AG04449 (cell line): ENCODE measurements around the gene DCN.

Experiments used
- CTCF ChIA-PET: fragments of 350-600 bp; formaldehyde crosslinking; extraction: SDS; loops from one replicate; lab custom pipeline; 2021; ENCODE audit warnings: antibody characterized with exemption; lab: Yijun Ruan, JAX
- POLR2A ChIA-PET: fragments of 400-600, 350-600 bp; formaldehyde crosslinking; extraction: SDS; loops from one replicate; lab custom pipeline; 2020; ENCODE audit warnings: antibody characterized with exemption, inconsistent platforms; lab: Yijun Ruan, JAX
- DNase-seq: peaks from one replicate; pipeline ENCODE4 v3.0.0-alpha.2; 2010; ENCODE audit warnings: low read depth, low spot score
- H3K4me3 ChIP-seq: 2 replicates; pipeline ENCODE4 v1.5.1; 2011; ENCODE audit warnings: low read depth, mild to moderate bottlenecking, control low read depth, low read length
- CTCF ChIP-seq: IDR thresholded peaks from one replicate; pipeline ENCODE4 v1.5.1; 2011; ENCODE audit warnings: mild to moderate bottlenecking, moderate library complexity, low read length, control low read depth, inconsistent platforms; ENCODE audit not compliant: insufficient read depth; ENCODE audit errors: missing control alignments

DCN gene

GRCh38 chr12:91194500-91194899 is 11.9 kb upstream of the DCN start:
- no peak for TF ChIP-seq CTCF
- POLR2A ChIA-PET: no interaction called here
- CTCF ChIA-PET: no interaction called here
- no peak for DNase-seq
- H3K4me3 ChIP-seq: no peak overlapping the region

- no peak for TF ChIP-seq CTCF
- POLR2A ChIA-PET: no interaction called here
- CTCF ChIA-PET: interaction anchor here (1.5 kb wide), 1 partner anchor 13 kb away, joined by 4 read pairs; no protein-coding TSS in a partner anchor
- DNase-seq: no peak
- no peak overlapping the region for H3K4me3 ChIP-seq
Measured at GRCh38 chr12:91191513-91192111, 9.0 kb upstream of the DCN start.

- no peak for DNase-seq
- H3K4me3 ChIP-seq: no peak overlapping the region
- ChIA-PET POLR2A (interaction anchor here (1.0 kb wide), 1 partner anchor 9 kb away, joined by 4 read pairs; no protein-coding TSS in a partner anchor), CTCF (interaction anchor here (0.9 to 1.3 kb wide), 4 partner anchors 9 to 12 kb away, joined by 3 to 4 read pairs (median 4); no protein-coding TSS in a partner anchor)
- TF ChIP-seq CTCF: no peak
Measured at GRCh38 chr12:91189516-91189915, 6.9 kb upstream of the DCN start.

- ChIA-PET POLR2A (interaction anchor here (1.0 kb wide), 1 partner anchor 8 kb away, joined by 4 read pairs; no protein-coding TSS in a partner anchor), CTCF (interaction anchor here (0.9 kb wide), 1 partner anchor 11 kb away, joined by 3 read pairs; no protein-coding TSS in a partner anchor)
- no peak for TF ChIP-seq CTCF
- no peak overlapping the region for H3K4me3 ChIP-seq
- no peak for DNase-seq
Measured at GRCh38 chr12:91188778-91189177, 6.2 kb upstream of the DCN start.

- ChIA-PET POLR2A (no interaction called here), CTCF (interaction anchor here (1.5 kb wide), 1 partner anchor 140 kb away, joined by 5 read pairs; no protein-coding TSS in a partner anchor)
- H3K4me3 ChIP-seq: no peak overlapping the region
- no peak for TF ChIP-seq CTCF
- DNase-seq: no peak
Measured at GRCh38 chr12:91186156-91186555, 3.5 kb upstream of the DCN start.

GRCh38 chr12:91185421-91185820 is 2.8 kb upstream of the DCN start:
- ChIA-PET POLR2A (no interaction called here), CTCF (interaction anchor here (1.0 to 1.5 kb wide), 3 partner anchors 141 to 207 kb away, joined by 3 to 5 read pairs (median 4); no protein-coding TSS in a partner anchor)
- H3K4me3 ChIP-seq: no peak overlapping the region
- no peak for TF ChIP-seq CTCF
- DNase-seq: no peak
